Neural cell (in vitro differentiated cells): ENCODE measurements around the gene FAM89A. TPM values are rescaled to one million over a fixed set of nuclear protein-coding genes. Genes with fewer than 3 reads are reported as not detected.

Source experiments
- H2AFZ ChIP-seq: fragments of 200-600, 300-800 bp; sonication (generic), shearing (Covaris generic); 2 replicates; pipeline ENCODE4 v1.6.0; 2014; ENCODE audit warnings: low read depth, mild to moderate bottlenecking, antibody characterized with exemption, low read length, moderate library complexity
- H3F3A ChIP-seq: fragments of 200-600 bp; shearing (Covaris generic); 2 replicates; pipeline ENCODE4 v1.6.1; 2016; ENCODE audit warnings: mild to moderate bottlenecking, moderate library complexity, mixed read lengths, antibody characterized with exemption, low read length; ENCODE audit not compliant: insufficient read depth, poor library complexity, severe bottlenecking
- H3K27ac ChIP-seq: fragments of 200-600, 300-800 bp; sonication (generic), shearing (Covaris generic); 2 replicates; pipeline ENCODE4 v1.5.1; 2014; ENCODE audit warnings: mild to moderate bottlenecking, low read length, moderate library complexity
- H3K27me3 ChIP-seq: fragments of 300-800, 200-600 bp; sonication (generic), shearing (Covaris generic); 2 replicates; pipeline ENCODE4 v1.6.0; 2014; ENCODE audit warnings: mild to moderate bottlenecking, low read depth, low read length, moderate library complexity; ENCODE audit not compliant: insufficient read depth
- H3K36me3 ChIP-seq: fragments of 300-800, 200-600 bp; sonication (generic), shearing (Covaris generic); 2 replicates; pipeline ENCODE4 v1.5.1; 2014; ENCODE audit warnings: mild to moderate bottlenecking, antibody characterized with exemption, low read length, moderate library complexity; ENCODE audit not compliant: insufficient read depth
- H3K4me2 ChIP-seq: fragments of 300-800, 200-600 bp; sonication (generic), shearing (Covaris generic); 2 replicates; pipeline ENCODE4 v1.6.0; 2014; ENCODE audit warnings: mild to moderate bottlenecking, low read length
- H3K4me3 ChIP-seq: fragments of 300-800, 200-600 bp; sonication (generic), shearing (Covaris generic); 2 replicates; pipeline ENCODE4 v1.5.1; 2014; ENCODE audit warnings: mild to moderate bottlenecking, low read length, moderate library complexity
- H3K79me2 ChIP-seq: fragments of 200-600 bp; shearing (Covaris generic); replicated peaks from 2 replicates; pipeline ENCODE4 v1.6.0; 2014; ENCODE audit warnings: mild to moderate bottlenecking, low read length, moderate library complexity; ENCODE audit not compliant: insufficient read depth
- H3K9ac ChIP-seq: fragments of 300-800, 200-600 bp; sonication (generic), shearing (Covaris generic); 2 replicates; pipeline ENCODE4 v1.6.1; 2016; ENCODE audit warnings: mild to moderate bottlenecking, low read length, mixed read lengths
- H3K9me2 ChIP-seq: fragments of 200-600 bp; shearing (Covaris generic); 2 replicates; pipeline ENCODE4 v1.6.1; 2016; ENCODE audit warnings: mild to moderate bottlenecking, low read length, mixed read lengths; ENCODE audit not compliant: insufficient read depth
- H3K9me3 ChIP-seq: fragments of 200-600, 300-800 bp; sonication (generic), shearing (Covaris generic); 2 replicates; pipeline ENCODE4 v1.6.1; 2016; ENCODE audit warnings: mild to moderate bottlenecking, mixed run types, low read length, moderate library complexity, mixed read lengths
- H4K20me1 ChIP-seq: fragments of 200-600 bp; shearing (Covaris generic); 2 replicates; pipeline ENCODE4 v1.6.1; 2016; ENCODE audit warnings: mild to moderate bottlenecking, mixed run types; ENCODE audit not compliant: insufficient read depth
- CTCF ChIP-seq: fragments of 450-650 bp; IDR thresholded peaks from 2 replicates; pipeline ENCODE4 v1.5.1; 2014; ENCODE audit warnings: antibody characterized with exemption, mild to moderate bottlenecking, moderate library complexity; ENCODE audit not compliant: poor library complexity, severe bottlenecking
- EP300 ChIP-seq: fragments of 450-650 bp; conservative IDR thresholded peaks from 2 replicates; pipeline ENCODE4 v1.6.1; 2014; ENCODE audit warnings: antibody characterized with exemption, mild to moderate bottlenecking, moderate library complexity; ENCODE audit not compliant: poor library complexity, severe bottlenecking
- EZH2 ChIP-seq: fragments of 200-600, 300-800 bp; shearing (Covaris generic), sonication (generic); IDR thresholded peaks from 2 replicates; pipeline ENCODE4 v1.6.1; 2014; ENCODE audit warnings: antibody characterized with exemption, low read length, borderline replicate concordance, mild to moderate bottlenecking; ENCODE audit not compliant: insufficient read depth, poor library complexity, severe bottlenecking
- MXI1 ChIP-seq: fragments of 450-650 bp; conservative IDR thresholded peaks from 2 replicates; pipeline ENCODE4 v1.6.1; 2014; ENCODE audit warnings: antibody characterized with exemption, mild to moderate bottlenecking; ENCODE audit not compliant: poor library complexity, severe bottlenecking
- POLR2AphosphoS5 ChIP-seq: IDR thresholded peaks from 2 replicates; pipeline ENCODE4 v1.6.1; 2012
- RAD21 ChIP-seq: fragments of 450-650 bp; conservative IDR thresholded peaks from 2 replicates; pipeline ENCODE4 v1.6.1; 2014; ENCODE audit warnings: antibody characterized with exemption, mild to moderate bottlenecking, moderate library complexity
- REST ChIP-seq: IDR thresholded peaks from 2 replicates; pipeline ENCODE4 v1.6.1; 2012; ENCODE audit warnings: borderline replicate concordance
- SMC3 ChIP-seq: fragments of 450-650 bp; conservative IDR thresholded peaks from 2 replicates; pipeline ENCODE4 v1.6.1; 2014; ENCODE audit warnings: antibody characterized with exemption, mild to moderate bottlenecking, moderate library complexity; ENCODE audit not compliant: poor library complexity
- TAF1 ChIP-seq: IDR thresholded peaks from 2 replicates; pipeline ENCODE4 v1.6.1; 2012; ENCODE audit warnings: low read depth
- polyA plus RNA-seq: library from polyadenylated mRNA; depleted of rRNA; stranded (reverse); fragments of >200 nt; gene quantifications from 2 replicates; pipeline ENCODE4 v1.2.3, GENCODE V29; 2014

The FAM89A gene
- polyA plus RNA-seq, 1 donor from 2014 or later: 0.20 TPM

- no peaks in the 10 kb centered on the region for H3F3A ChIP-seq
- H4K20me1 ChIP-seq: no peaks in the 10 kb centered on the region
- no peak overlapping the region for H3K9ac ChIP-seq
- H3K27ac ChIP-seq: no peak overlapping the region
- no peaks in the 10 kb centered on the region for H3K9me2 ChIP-seq
- no peak overlapping the region for H3K4me2 ChIP-seq
- H3K79me2 ChIP-seq: no peaks in the 10 kb centered on the region
- no peaks in the 10 kb centered on the region for H3K27me3 ChIP-seq
- no peaks in the 10 kb centered on the region for H3K36me3 ChIP-seq
- H3K4me3 ChIP-seq: no peak overlapping the region
- H3K9me3 ChIP-seq: no peaks in the 10 kb centered on the region
- H2AFZ ChIP-seq: no peak overlapping the region
- TF ChIP-seq CTCF: no peak
- no peak for TF ChIP-seq SMC3
- TF ChIP-seq EP300: no peak
- no peak for TF ChIP-seq POLR2AphosphoS5
- TF ChIP-seq RAD21: no peak
- TF ChIP-seq REST: no peak
- no peak for TF ChIP-seq MXI1
Observed at GRCh38 chr1:231016966-231017365, 23.1 kb downstream of the FAM89A start.

DNA sequence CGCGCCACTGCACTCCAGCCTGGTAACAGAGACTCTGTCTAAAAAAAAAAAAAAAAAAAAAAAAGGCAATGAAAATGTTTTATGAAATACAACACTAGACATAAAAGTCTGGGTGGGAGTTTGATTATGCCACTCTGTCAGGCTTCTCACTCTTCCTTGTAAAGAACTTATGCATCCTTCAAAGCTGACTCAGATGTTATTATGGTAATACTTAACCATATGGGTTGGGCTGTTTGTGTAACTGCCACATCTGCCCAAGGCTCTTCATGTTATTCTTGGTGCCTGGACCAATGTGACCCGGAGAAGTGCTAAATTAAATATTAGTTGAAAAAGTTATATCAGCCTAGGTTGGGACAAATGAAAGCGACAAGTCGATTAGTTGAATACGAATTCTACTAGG lies 23.8 kb downstream of the FAM89A start:
- H3K9me3 ChIP-seq: no peaks in the 10 kb centered on the region
- no peaks in the 10 kb centered on the region for H3K27me3 ChIP-seq
- no peaks in the 10 kb centered on the region for H3K79me2 ChIP-seq
- no peaks in the 10 kb centered on the region for H3F3A ChIP-seq
- H4K20me1 ChIP-seq: no peaks in the 10 kb centered on the region
- no peak overlapping the region for H3K4me3 ChIP-seq
- no peak overlapping the region for H3K27ac ChIP-seq
- H3K36me3 ChIP-seq: no peaks in the 10 kb centered on the region
- no peak overlapping the region for H2AFZ ChIP-seq
- H3K4me2 ChIP-seq: no peak overlapping the region
- no peaks in the 10 kb centered on the region for H3K9me2 ChIP-seq
- no peak overlapping the region for H3K9ac ChIP-seq
- TF ChIP-seq RAD21 (no peak), SMC3 (no peak), CTCF (no peak), EZH2 (no peak), MXI1 (no peak), REST (no peak), EP300 (no peak), TAF1 (no peak), POLR2AphosphoS5 (no peak)
